ENCODE results near the gene IFRD2.

The IFRD2 gene

DNA sequence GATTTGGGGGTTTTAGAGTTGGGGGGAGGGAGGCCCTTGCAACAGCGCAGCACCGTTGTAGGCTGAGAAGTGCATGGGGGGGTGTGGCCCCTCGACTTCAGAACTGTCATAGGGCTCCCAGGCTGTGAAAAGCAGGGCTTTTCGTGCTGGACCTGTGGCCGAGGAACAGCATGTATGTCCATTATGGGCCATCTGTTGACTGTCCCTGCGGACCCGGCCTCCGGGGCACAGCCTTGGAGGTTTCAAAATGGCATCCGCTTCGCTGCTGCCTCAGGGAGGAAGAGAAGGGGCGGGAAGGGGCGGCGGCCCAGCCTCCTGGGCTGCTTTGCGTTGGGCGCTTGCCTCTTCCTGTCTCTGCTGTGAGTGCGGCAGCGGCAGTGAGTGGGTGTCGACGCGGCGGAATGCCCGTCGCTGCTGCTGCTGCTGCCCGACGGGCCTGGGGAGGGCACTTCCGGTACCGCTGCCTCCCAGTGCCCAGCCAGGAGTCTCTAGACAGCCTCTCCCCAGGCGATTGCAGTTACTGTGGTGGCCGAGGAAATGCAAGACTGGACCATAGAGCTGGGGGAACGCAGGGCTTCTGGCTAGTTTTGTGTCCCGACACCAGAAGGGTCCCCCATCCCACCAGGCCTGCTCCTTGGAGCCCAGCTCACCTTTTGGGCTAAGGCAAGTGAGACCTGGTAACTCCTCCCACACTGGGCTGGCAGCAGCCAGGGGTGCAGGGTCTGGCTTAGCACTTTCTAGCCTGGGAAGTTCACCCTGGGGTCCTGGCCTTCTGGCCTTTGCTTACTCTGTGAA, 54.3 kb downstream of the IFRD2 start:
- ATAC-seq (ENCODE audit: low read depth) (peak; percentile 62), DNase-seq (ENCODE audit: low spot score) (peak; percentile 88)
- Histone ChIP-seq H3K4me3 (ENCODE audit: severe bottlenecking) (peak overlapping the region; percentile 89), H3K36me3 (ENCODE audit: low read depth) (peaks cover 17% of the 10 kb centered on the region), H3K9me3 (ENCODE audit: severe bottlenecking) (no peaks in the 10 kb centered on the region), H3K4me1 (ENCODE audit: insufficient read depth, poor library complexity, severe bottlenecking) (no peaks in the 10 kb centered on the region), H3K27ac (ENCODE audit: poor library complexity, severe bottlenecking) (peak overlapping the region; percentile 88), H3K27me3 (ENCODE audit: insufficient read depth, poor library complexity, severe bottlenecking) (no peaks in the 10 kb centered on the region)
- TF ChIP-seq, protein P1, sequence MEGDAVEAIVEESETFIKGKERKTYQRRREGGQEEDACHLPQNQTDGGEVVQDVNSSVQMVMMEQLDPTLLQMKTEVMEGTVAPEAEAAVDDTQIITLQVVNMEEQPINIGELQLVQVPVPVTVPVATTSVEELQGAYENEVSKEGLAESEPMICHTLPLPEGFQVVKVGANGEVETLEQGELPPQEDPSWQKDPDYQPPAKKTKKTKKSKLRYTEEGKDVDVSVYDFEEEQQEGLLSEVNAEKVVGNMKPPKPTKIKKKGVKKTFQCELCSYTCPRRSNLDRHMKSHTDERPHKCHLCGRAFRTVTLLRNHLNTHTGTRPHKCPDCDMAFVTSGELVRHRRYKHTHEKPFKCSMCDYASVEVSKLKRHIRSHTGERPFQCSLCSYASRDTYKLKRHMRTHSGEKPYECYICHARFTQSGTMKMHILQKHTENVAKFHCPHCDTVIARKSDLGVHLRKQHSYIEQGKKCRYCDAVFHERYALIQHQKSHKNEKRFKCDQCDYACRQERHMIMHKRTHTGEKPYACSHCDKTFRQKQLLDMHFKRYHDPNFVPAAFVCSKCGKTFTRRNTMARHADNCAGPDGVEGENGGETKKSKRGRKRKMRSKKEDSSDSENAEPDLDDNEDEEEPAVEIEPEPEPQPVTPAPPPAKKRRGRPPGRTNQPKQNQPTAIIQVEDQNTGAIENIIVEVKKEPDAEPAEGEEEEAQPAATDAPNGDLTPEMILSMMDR (IDR thresholded peaks at IDR 0.05; ENCODE audit: poor library complexity, severe bottlenecking), result no peak

All from RWPE2 (cell line).